ENCODE results near the gene HBZ. TPM values are rescaled to one million over a fixed set of nuclear protein-coding genes. Genes with fewer than 3 reads are reported as not detected.
A peak's percentile ranks its signal among the peaks of the same experiment; 100 is the strongest.

HBZ gene
- total and polyA plus RNA-seq, 9 of the 15 experiments (the other 6 are each of a cell fraction or from before 2014, with no cell fraction given), result 58.0 to 610 (median 113) TPM

DNA sequence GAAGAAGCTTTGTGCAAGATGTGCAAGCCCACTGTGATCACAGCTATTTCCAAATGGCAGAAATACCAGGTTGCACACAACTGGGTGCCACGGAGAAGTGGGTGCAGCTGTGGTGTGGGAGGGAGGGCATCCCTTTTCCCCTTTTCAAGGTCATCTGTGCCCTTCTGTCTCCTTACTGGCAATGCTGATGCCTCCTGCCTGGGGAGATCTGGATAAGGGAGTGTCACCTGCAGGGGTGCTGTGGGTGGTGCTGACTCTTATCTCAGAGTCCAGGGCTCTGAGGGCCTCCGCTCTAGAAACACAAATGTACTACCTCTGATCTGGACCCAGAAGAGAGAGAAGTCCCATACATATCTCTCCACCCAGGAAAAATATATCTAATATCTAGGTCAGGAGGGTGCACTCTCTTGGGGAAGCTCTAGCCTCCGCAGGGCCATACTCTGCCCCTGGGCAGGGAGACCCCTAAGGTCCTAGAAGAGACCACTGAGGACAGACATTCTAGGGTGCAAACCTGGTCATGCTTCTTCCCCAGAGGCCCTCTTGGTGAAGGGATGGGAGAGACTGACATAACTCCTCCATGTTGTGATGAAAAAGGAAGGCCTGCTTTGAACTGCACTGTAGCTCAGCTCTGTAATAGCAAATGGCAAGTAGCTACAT lies 32.5 kb upstream of the HBZ start (continued):
- TF ChIP-seq, protein P1, sequence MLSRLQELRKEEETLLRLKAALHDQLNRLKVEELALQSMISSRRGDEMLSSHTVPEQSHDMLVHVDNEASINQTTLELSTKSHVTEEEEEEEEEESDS (CRISPR knock-in tag; IDR thresholded peaks at IDR 0.05), result no peak
- TF ChIP-seq, protein P2, sequence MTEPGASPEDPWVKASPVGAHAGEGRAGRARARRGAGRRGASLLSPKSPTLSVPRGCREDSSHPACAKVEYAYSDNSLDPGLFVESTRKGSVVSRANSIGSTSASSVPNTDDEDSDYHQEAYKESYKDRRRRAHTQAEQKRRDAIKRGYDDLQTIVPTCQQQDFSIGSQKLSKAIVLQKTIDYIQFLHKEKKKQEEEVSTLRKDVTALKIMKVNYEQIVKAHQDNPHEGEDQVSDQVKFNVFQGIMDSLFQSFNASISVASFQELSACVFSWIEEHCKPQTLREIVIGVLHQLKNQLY (CRISPR knock-in tag; conservative IDR thresholded peaks at IDR 0.05), result no peak
- TF ChIP-seq ZEB2 (IDR thresholded peaks at IDR 0.05), result peak; percentile 89
- no peak for TF ChIP-seq TAF1 (IDR thresholded peaks at IDR 0.05; ENCODE audit: control insufficient read depth, extremely low read depth, insufficient read depth, low read length, severe bottlenecking)
- TF ChIP-seq TCF7L2 (IDR thresholded peaks at IDR 0.05; ENCODE audit: low read depth, low read length), result no peak
- no peak for TF ChIP-seq FOXJ3 (CRISPR knock-in tag; IDR thresholded peaks at IDR 0.05)
- TF ChIP-seq HCFC1 (IDR thresholded peaks at IDR 0.05; ENCODE audit: low read depth, low read length), result no peak
- TF ChIP-seq, protein P3, sequence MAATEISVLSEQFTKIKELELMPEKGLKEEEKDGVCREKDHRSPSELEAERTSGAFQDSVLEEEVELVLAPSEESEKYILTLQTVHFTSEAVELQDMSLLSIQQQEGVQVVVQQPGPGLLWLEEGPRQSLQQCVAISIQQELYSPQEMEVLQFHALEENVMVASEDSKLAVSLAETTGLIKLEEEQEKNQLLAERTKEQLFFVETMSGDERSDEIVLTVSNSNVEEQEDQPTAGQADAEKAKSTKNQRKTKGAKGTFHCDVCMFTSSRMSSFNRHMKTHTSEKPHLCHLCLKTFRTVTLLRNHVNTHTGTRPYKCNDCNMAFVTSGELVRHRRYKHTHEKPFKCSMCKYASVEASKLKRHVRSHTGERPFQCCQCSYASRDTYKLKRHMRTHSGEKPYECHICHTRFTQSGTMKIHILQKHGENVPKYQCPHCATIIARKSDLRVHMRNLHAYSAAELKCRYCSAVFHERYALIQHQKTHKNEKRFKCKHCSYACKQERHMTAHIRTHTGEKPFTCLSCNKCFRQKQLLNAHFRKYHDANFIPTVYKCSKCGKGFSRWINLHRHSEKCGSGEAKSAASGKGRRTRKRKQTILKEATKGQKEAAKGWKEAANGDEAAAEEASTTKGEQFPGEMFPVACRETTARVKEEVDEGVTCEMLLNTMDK (IDR thresholded peaks at IDR 0.05; ENCODE audit: borderline replicate concordance, insufficient read depth, low read depth, low read length, poor library complexity, severe bottlenecking), result no peak
